HG02885 (cell line): ENCODE results near the gene ELAVL3.
A peak's percentile ranks its signal among the peaks of the same experiment; 100 is the strongest.
"Not testable (repeated sequence)": the region's sequence is repeated elsewhere in the genome, so short reads cannot be mapped to it uniquely, and the experiment has no call there.

Experiments
- ATAC-seq: cut with Tn5 transposase; IDR thresholded peaks from one replicate; pipeline ENCODE4 v1.9.1; 2021; ENCODE audit warnings: mild to moderate bottlenecking; ENCODE audit not compliant: unreplicated experiment, poor library complexity

ELAVL3 gene

GRCh38 chr19:11445141-11445540 lies 35.7 kb downstream of the ELAVL3 start:
- ATAC-seq = no peak

GRCh38 chr19:11444059-11444458 lies 36.8 kb downstream of the ELAVL3 start:
- ATAC-seq = no peak

- ATAC-seq = no peak
These were observed 42.9 kb downstream of the ELAVL3 start for GRCh38 chr19:11437955-11438354.

GRCh38 chr19:11435833-11436313 lies 45.0 kb downstream of the ELAVL3 start:
- ATAC-seq = no peak

- ATAC-seq = peak; percentile 90
These were observed 45.6 kb downstream of the ELAVL3 start, which contains the start of the genes ODAD3 and PRKCSH for GRCh38 chr19:11435057-11435832. Gene ODAD3, minus strand, starts transcription at chr19:11435121. Its CDS starts 105 bp downstream, at chr19:11435016. Gene PRKCSH, plus strand, starts transcription at chr19:11435635. Its CDS starts 483 bp downstream, at chr19:11436118.

- ATAC-seq = peak; percentile 14
These were observed 46.2 kb downstream of the ELAVL3 start for GRCh38 chr19:11434703-11435056.

GRCh38 chr19:11433526-11433925 lies 47.3 kb downstream of the ELAVL3 start:
- ATAC-seq = not testable (repeated sequence)

GRCh38 chr19:11426656-11427055 lies 54.2 kb downstream of the ELAVL3 start:
- no peak for ATAC-seq

- no peak for ATAC-seq
These were observed 55.0 kb downstream of the ELAVL3 start for GRCh38 chr19:11425719-11426457.

GRCh38 chr19:11423791-11424181 lies 57.1 kb downstream of the ELAVL3 start:
- no peak for ATAC-seq

- ATAC-seq = no peak
These were observed 57.6 kb downstream of the ELAVL3 start for GRCh38 chr19:11423164-11423790.

- peak; percentile 56 for ATAC-seq
These were observed 58.4 kb downstream of the ELAVL3 start for GRCh38 chr19:11422163-11423065.

GRCh38 chr19:11421371-11422098 lies 59.3 kb downstream of the ELAVL3 start:
- no peak for ATAC-seq

GRCh38 chr19:11420429-11421370 lies 60.1 kb downstream of the ELAVL3 start:
- ATAC-seq = no peak

- no peak for ATAC-seq
These were observed 62.0 kb downstream of the ELAVL3 start, which contains the start of gene RGL3 for GRCh38 chr19:11418549-11419506. Gene RGL3, minus strand, starts transcription at chr19:11419314. Its CDS starts 36 bp downstream, at chr19:11419278.

GRCh38 chr19:11418094-11418548 lies 62.7 kb downstream of the ELAVL3 start:
- no peak for ATAC-seq
